Activated CD8-positive, alpha-beta T cell treated with anti-CD3 and anti-CD28 coated beads, Interleukin-2, amount 10 ng/mL, durations not matched to agents 7 days and 5 days (primary cell): Measurements from ENCODE around the gene IZUMO2. TPM values are rescaled to one million over a fixed set of nuclear protein-coding genes. Genes with fewer than 3 reads are reported as not detected.

Source experiments
- ATAC-seq: fragments of 150-1000 bp; cut with Tn5 transposase; one replicate; pipeline ENCODE4 v1.10.0; 2021; ENCODE audit warnings: moderate library complexity
- CTCF ChIA-PET: fragments of 350-600 bp; sonication (Branson Sonifier 250); formaldehyde crosslinking; loops from one replicate; lab custom pipeline; 2021; ENCODE audit warnings: antibody characterized with exemption; lab: Charles Lee
- POLR2A ChIA-PET: fragments of 350-600 bp; sonication (Branson Sonifier 250); formaldehyde crosslinking; loops from one replicate; lab custom pipeline; 2021; ENCODE audit warnings: antibody characterized with exemption; lab: Charles Lee
- DNase-seq: peaks from one replicate; pipeline ENCODE4 v3.0.0-alpha.2; 2020
- H3K27ac Mint-ChIP-seq: one replicate; pipeline ENCODE4 v1.8.0; 2021; ENCODE audit warnings: mild to moderate bottlenecking, mixed read lengths
- H3K27me3 Mint-ChIP-seq: one replicate; pipeline ENCODE4 v1.8.0; 2021; ENCODE audit warnings: low read depth, mixed read lengths
- H3K36me3 Mint-ChIP-seq: one replicate; pipeline ENCODE4 v1.8.0; 2021; ENCODE audit warnings: low read depth, mixed read lengths
- H3K4me1 Mint-ChIP-seq: one replicate; pipeline ENCODE4 v1.8.0; 2021; ENCODE audit warnings: low read depth, mixed read lengths
- H3K4me3 Mint-ChIP-seq: one replicate; pipeline ENCODE4 v1.8.0; 2021; ENCODE audit warnings: mild to moderate bottlenecking, mixed read lengths
- H3K9me3 Mint-ChIP-seq: one replicate; pipeline ENCODE4 v1.8.0; 2022; ENCODE audit warnings: mixed read lengths; ENCODE audit not compliant: insufficient read depth
- total RNA-seq, 2 experiments: library from RNA; stranded (reverse); gene quantifications; one replicate each; pipeline ENCODE4 v1.2.3, GENCODE V29; 2021

Gene IZUMO2
- total RNA-seq, 2 experiments from 2014 or later, result not detected

DNA sequence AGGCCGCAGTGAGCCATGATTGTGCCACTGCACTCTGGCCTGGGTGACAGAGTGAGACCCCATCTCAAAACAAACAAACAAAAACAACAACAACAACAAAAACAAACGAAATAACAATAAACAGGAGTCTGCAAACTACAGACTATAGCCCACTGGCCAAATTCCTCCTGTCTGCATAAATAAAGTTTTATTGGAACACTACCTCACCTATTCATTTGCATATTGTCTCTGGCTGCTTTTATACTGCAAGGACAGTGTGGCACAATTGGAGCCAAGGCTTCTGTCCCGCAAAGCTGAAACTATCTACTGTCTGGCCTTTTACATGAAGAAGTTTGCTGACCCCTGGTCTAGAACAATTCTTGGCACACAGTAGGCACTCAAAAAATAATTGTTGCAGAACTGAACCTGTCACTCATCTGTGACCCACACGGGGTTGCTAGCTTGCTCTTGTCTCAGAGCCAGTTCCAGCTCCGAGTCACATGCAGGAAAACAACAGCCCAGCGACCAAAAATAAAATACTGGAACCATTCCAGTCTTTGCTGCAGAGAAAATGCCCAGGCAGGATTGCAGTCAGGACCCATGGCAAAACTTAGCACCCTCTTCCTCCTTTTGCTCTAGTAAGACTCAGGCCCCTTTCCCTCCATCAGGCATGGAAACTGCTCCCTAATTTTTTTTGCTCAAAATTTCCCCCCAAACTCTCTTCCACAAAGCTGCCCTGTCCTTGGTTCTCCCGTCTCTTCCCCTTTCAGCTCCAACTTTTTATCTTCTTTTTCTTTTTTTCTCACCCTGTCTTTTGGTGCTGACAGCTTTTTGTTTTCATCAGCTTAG lies 35.6 kb upstream of the IZUMO2 start:
- CTCF ChIA-PET, result no interaction called here
- Mint-ChIP-seq H3K27me3 (peaks cover 12% of the 10 kb centered on the region), H3K36me3 (no peaks in the 10 kb centered on the region), H3K27ac (no peak overlapping the region), H3K9me3 (no peaks in the 10 kb centered on the region), H3K4me3 (no peak overlapping the region), H3K4me1 (no peaks in the 10 kb centered on the region)
- DNase-seq (no peak), ATAC-seq (no peak)
- POLR2A ChIA-PET, result no interaction called here

DNA sequence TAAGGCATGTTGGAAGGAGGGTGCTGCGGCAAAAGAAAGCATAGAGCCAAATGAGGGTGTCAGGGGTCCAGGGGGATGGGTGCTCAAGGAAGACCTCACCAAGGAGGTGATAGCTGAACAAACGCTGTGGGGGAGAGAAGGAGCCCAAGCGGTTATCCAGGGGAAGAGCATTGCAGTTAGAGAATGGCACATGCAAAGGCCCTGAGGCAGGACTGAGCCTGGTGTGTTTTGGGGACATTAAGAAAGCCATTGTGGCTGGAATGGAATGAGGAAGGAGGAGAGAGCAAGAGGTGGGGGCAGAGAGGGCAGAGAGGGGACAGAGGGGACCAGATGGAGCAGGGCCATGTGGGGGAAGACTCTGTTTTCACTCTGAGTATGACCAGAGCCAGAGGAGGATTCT lies 34.3 kb upstream of the IZUMO2 start:
- no peak for ATAC-seq
- peaks cover 7% of the 10 kb centered on the region for H3K27me3 Mint-ChIP-seq
- ChIA-PET CTCF (no interaction called here), POLR2A (no interaction called here)
- H3K27ac Mint-ChIP-seq, result no peak overlapping the region
- no peak for DNase-seq
- H3K4me1 Mint-ChIP-seq, result no peaks in the 10 kb centered on the region
- no peaks in the 10 kb centered on the region for H3K9me3 Mint-ChIP-seq
- H3K4me3 Mint-ChIP-seq, result no peak overlapping the region
- no peaks in the 10 kb centered on the region for H3K36me3 Mint-ChIP-seq

DNA sequence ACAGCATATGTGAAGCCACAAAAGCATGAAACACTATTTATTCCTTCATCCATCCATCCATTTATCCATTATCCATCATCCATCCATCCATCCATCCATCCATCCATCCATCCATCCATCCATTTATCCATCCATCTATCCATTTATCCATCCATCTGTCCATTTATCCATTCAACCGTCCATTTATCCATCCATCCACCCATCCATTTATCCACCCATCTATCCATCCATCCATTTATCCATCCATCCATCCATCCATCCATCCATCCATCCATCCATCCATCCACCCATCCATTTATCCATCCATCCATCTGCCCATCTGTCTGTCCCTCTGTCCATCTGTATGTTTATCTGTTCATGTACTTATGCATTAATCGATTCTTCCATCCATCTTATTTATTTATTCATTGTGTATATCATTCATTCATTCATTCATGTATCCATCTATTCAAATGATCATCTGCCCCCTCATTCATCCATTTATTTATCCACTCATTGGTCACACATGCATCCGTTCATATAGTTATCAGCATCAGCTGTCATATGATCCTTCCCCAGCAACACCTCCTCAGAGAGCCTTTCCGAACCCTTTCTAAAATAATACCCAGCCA lies 33.3 kb upstream of the IZUMO2 start:
- no peaks in the 10 kb centered on the region for H3K9me3 Mint-ChIP-seq
- DNase-seq, result no peak
- no peak overlapping the region for H3K4me3 Mint-ChIP-seq
- H3K36me3 Mint-ChIP-seq, result no peaks in the 10 kb centered on the region
- H3K27me3 Mint-ChIP-seq, result no peaks in the 10 kb centered on the region
- ATAC-seq, result no peak
- POLR2A ChIA-PET, result no interaction called here
- CTCF ChIA-PET, result no interaction called here
- H3K4me1 Mint-ChIP-seq, result no peaks in the 10 kb centered on the region
- no peak overlapping the region for H3K27ac Mint-ChIP-seq

DNA sequence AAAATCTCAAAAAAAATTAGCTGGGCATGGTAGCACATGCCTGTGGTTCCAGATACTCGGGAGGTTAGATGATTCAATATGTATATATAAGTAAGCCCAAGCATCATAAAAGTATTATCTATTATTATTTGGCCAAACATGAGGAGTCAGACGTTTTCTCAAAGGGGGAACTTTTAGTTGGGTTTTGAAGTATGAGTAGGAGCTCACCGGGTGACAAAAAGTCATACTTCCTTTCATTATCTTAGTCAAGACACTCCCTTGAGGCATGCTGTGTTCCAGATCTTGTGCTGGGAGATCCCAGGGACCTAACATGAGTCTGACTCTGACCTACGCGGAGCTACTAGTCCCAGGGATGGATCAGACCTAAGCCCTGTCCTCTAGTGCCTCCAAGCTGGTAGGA lies 32.1 kb upstream of the IZUMO2 start:
- no peak overlapping the region for H3K27ac Mint-ChIP-seq
- no peaks in the 10 kb centered on the region for H3K9me3 Mint-ChIP-seq
- no peak for DNase-seq
- CTCF ChIA-PET, result no interaction called here
- POLR2A ChIA-PET, result no interaction called here
- no peak for ATAC-seq
- no peaks in the 10 kb centered on the region for H3K27me3 Mint-ChIP-seq
- H3K4me3 Mint-ChIP-seq, result no peak overlapping the region
- H3K36me3 Mint-ChIP-seq, result no peaks in the 10 kb centered on the region
- H3K4me1 Mint-ChIP-seq, result no peaks in the 10 kb centered on the region

DNA sequence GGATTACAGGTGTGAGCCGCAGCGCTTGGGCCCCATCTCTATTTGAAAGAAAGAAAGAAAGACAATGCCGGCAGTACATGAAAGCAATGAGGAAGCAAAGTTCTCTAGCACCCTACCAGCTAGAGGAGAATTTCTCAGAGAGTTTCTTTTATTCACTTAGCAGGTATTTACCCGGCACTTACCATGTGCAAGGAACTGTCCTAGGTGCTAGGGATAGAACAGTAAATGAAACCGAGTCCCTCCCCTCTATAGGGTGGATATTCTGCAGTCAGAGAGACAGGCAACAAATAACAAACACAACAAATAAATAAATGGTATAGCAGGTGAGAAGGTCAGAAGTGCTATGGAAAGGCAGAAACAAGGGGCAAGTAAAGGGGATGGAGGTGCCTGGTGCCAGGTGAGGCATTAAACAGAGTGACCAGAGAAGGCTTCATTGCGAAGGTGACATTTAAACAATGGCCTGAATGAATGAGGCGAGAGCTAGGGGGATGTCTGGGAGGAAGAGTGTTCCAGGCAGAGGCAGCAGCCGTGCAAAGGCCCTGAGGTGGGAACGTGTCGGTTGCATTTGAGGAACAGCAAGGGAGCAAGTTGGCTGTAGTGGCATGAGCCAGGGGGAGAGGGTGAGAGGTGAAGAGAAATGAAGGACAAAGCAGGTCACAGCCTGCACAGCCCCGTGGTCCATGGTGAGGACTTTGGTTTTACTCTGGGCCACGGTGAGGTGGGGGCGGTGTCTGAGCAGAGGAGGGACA lies 29.6 kb upstream of the IZUMO2 start:
- CTCF ChIA-PET, result interaction anchor here (0.5 kb wide), 1 partner anchor 17 kb away, joined by 3 read pairs; no protein-coding TSS in a partner anchor
- no peaks in the 10 kb centered on the region for H3K27me3 Mint-ChIP-seq
- H3K36me3 Mint-ChIP-seq, result no peaks in the 10 kb centered on the region
- H3K4me1 Mint-ChIP-seq, result no peaks in the 10 kb centered on the region
- POLR2A ChIA-PET, result no interaction called here
- DNase-seq, result no peak
- H3K27ac Mint-ChIP-seq, result no peak overlapping the region
- no peaks in the 10 kb centered on the region for H3K9me3 Mint-ChIP-seq
- no peak overlapping the region for H3K4me3 Mint-ChIP-seq
- ATAC-seq, result no peak

DNA sequence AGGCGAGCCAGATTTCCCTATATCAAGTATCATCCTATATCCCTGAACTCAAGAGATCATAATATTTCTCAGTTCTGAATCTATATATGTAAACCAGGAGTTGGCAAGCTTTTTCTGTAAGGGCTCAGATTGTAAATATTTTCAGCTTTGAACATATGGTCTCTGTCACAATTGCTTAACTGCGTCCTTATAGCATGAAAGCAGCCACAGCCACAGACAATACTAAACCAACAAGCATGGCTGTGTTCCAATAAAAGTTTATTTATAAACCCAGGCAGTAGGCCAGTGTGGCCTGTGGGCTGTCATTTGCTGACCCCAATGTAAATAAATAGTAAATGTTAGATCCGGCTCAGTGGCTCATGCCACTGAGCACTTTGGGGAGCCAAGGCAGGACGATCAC lies 28.1 kb upstream of the IZUMO2 start:
- Mint-ChIP-seq H3K27me3 (no peaks in the 10 kb centered on the region), H3K4me1 (no peaks in the 10 kb centered on the region), H3K27ac (no peak overlapping the region), H3K4me3 (no peak overlapping the region), H3K36me3 (no peaks in the 10 kb centered on the region), H3K9me3 (no peaks in the 10 kb centered on the region)
- DNase-seq (no peak), ATAC-seq (no peak)
- POLR2A ChIA-PET, result no interaction called here
- CTCF ChIA-PET, result no interaction called here

DNA sequence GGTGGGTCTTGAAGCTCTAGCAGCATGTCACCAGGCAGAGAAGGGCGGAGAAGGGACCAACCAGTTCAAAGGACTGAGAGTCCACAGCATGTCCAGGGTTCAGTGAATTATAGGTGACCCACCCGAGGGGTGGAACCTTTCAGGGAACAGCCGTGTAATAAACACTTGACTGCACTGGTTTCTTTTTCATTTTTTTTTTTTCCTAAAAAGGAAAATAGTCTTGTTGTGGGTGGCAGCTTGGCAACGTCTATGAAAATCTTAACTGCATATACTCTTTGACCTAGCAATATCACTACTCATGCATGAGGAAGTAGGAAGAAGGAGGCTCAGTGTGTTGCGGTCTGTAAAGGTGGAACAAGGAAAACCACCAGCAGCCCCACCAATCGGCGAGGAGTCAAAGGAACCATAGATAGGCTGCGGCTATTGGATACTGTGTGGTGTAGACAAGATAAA lies 27.4 kb upstream of the IZUMO2 start:
- no peaks in the 10 kb centered on the region for H3K36me3 Mint-ChIP-seq
- H3K4me1 Mint-ChIP-seq, result no peaks in the 10 kb centered on the region
- ChIA-PET POLR2A (no interaction called here), CTCF (no interaction called here)
- no peak overlapping the region for H3K27ac Mint-ChIP-seq
- no peaks in the 10 kb centered on the region for H3K9me3 Mint-ChIP-seq
- H3K4me3 Mint-ChIP-seq, result no peak overlapping the region
- DNase-seq, result no peak
- ATAC-seq, result no peak
- no peaks in the 10 kb centered on the region for H3K27me3 Mint-ChIP-seq

DNA sequence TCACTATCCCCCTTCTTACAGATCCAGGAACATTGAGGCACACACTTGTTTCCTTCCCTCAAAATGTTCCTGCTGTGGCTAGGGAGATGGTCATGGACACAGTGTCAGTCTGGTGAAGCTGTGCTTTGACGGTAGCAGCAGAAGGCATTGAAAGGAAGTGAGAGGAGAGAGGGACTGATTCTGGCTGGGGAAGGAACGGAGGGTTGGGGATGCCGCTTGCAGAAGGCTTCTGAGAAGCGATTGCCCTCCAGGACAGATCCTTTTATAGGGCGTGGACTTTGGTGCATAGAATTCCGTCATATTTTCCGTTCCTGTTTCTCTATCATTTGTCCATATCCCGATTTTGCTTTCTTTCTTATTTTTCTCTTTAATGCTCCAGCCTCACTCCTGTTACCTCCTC lies 26.2 kb upstream of the IZUMO2 start:
- Mint-ChIP-seq H3K4me3 (no peak overlapping the region), H3K9me3 (no peaks in the 10 kb centered on the region), H3K27ac (no peak overlapping the region), H3K36me3 (no peaks in the 10 kb centered on the region), H3K4me1 (no peaks in the 10 kb centered on the region), H3K27me3 (no peaks in the 10 kb centered on the region)
- ChIA-PET POLR2A (no interaction called here), CTCF (no interaction called here)
- no peak for ATAC-seq
- DNase-seq, result no peak

DNA sequence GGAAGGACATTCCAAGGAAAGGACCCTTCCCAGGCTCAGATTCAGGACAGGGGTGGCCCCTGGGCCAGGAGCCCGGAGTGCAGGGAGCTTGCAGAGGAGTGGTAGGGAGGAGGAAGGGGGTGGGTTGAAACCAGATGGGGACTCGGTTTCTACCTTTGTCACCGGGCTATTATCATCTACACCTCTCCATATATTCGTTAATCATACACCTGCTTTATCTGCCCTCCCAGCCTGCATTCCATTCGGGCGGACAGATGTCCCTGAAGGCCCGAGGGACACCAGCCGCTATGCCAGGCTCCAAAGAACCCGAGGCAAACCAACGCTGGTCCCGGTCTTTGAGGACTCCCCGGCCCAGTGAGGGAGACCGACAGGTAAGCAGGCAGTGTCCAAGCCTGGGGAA lies 24.9 kb upstream of the IZUMO2 start:
- Mint-ChIP-seq H3K27me3 (no peaks in the 10 kb centered on the region), H3K27ac (no peak overlapping the region), H3K9me3 (no peaks in the 10 kb centered on the region), H3K36me3 (no peaks in the 10 kb centered on the region), H3K4me1 (no peaks in the 10 kb centered on the region), H3K4me3 (no peak overlapping the region)
- DNase-seq (no peak), ATAC-seq (no peak)
- CTCF ChIA-PET, result no interaction called here
- POLR2A ChIA-PET, result no interaction called here

DNA sequence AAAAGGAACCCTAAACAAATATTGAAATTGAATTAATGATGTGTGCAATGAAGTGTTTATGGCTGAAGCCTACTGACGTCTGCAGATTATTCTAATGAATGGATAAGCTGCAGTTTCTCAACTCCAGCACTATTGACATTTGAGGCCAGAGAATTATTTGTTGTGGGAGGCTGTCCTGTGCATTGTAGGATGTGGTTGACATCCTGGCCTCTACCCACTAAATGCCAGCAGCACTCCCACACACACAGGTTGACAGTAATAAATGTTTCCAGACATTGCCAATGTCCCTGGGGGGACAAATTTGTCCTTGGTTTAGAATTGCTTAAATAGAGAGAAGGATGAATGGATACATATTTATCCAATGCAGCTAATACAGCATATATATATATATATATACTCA lies 21.1 kb upstream of the IZUMO2 start:
- ATAC-seq (no peak), DNase-seq (no peak)
- Mint-ChIP-seq H3K4me3 (no peak overlapping the region), H3K36me3 (no peaks in the 10 kb centered on the region), H3K27ac (no peak overlapping the region), H3K9me3 (no peaks in the 10 kb centered on the region), H3K4me1 (no peaks in the 10 kb centered on the region), H3K27me3 (no peaks in the 10 kb centered on the region)
- ChIA-PET CTCF (no interaction called here), POLR2A (no interaction called here)

DNA sequence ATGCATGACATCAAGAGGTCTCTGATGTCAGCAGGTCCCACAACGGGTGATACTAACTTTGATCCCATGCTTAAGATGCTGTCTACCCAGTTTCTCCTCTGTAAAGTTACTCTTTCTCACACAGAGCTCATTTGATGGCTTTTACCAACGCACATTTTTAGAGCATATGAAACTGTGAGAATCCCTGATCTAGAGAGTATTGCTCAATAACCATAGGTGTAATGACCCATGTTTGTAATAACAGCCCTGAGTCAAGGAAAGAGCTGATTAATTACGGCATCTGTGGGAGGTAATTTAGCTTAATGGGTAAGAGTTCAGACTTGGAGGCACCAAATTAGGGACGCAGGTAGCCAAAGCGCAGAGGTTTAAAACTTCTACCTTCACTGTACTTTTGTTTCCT lies 18.0 kb upstream of the IZUMO2 start:
- H3K36me3 Mint-ChIP-seq, result no peaks in the 10 kb centered on the region
- DNase-seq (no peak), ATAC-seq (no peak)
- ChIA-PET CTCF (no interaction called here), POLR2A (no interaction called here)
- H3K9me3 Mint-ChIP-seq, result no peaks in the 10 kb centered on the region
- H3K27me3 Mint-ChIP-seq, result no peaks in the 10 kb centered on the region
- H3K4me3 Mint-ChIP-seq, result no peak overlapping the region
- no peak overlapping the region for H3K27ac Mint-ChIP-seq
- no peaks in the 10 kb centered on the region for H3K4me1 Mint-ChIP-seq
